Esophagus muscularis mucosa (tissue), 4 donors: ENCODE measurements around the gene PDHX.

Source experiments
- CTCF ChIP-seq, 3 experiments: fragments of 200-600 bp in 2 of 3; fragments of 450-650 bp in 1 of 3; sonication (generic) in 2 of 3; IDR thresholded peaks; one replicate each; pipeline ENCODE4 v1.5.1; 2017 to 2019; ENCODE audit warnings: antibody characterized with exemption in 3 of 3, mild to moderate bottlenecking in 2 of 3, moderate library complexity in 1 of 3
- EP300 ChIP-seq: sonication (generic); formaldehyde crosslinking; IDR thresholded peaks from one replicate; pipeline ENCODE4 v1.6.1; 2017; ENCODE audit warnings: antibody characterized with exemption
- POLR2A ChIP-seq: fragments of 450-650 bp; IDR thresholded peaks from one replicate; pipeline ENCODE4 v1.6.1; 2017; ENCODE audit warnings: antibody characterized with exemption, moderate library complexity, mild to moderate bottlenecking, low read depth
- POLR2AphosphoS5 ChIP-seq, 2 donors: sonication (generic); formaldehyde crosslinking; IDR thresholded peaks; one replicate each; pipeline ENCODE4 v1.6.1; 2017; ENCODE audit warnings: antibody characterized with exemption in 2 of 2

GRCh38 chr11:34977089-34977912 lies 60.9 kb downstream of the PDHX start:
- no peak for TF ChIP-seq CTCF (IDR thresholded peaks at IDR 0.05)
- TF ChIP-seq EP300: no peak
- no peak for TF ChIP-seq POLR2A
- TF ChIP-seq POLR2AphosphoS5 (IDR thresholded peaks at IDR 0.05): no peak
